ENCODE results near the gene FBRS.

FBRS gene

DNA sequence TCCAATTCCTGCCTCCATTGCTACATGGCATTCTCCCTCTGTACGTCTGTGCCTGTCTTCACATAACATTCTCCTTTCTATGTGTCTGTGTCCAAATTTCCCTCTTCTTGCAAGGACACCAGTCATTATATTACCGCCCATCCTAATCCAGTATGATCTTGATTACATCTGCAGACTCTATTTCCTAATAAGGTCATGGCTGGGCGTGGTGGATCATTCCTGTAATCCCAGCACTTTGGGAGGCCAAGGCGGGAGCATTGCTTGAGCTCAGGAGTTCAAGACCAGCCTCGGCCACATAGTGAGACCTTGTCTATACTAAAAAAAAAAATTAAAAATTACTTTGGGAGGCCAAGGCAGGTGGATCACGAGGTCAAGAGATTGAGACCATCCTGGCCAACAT, 12.5 kb upstream of the FBRS start:
- no peak for DNase-seq

GRCh38 chr16:30647274-30647571, 11.0 kb upstream of the FBRS start:
- DNase-seq: no peak

DNA sequence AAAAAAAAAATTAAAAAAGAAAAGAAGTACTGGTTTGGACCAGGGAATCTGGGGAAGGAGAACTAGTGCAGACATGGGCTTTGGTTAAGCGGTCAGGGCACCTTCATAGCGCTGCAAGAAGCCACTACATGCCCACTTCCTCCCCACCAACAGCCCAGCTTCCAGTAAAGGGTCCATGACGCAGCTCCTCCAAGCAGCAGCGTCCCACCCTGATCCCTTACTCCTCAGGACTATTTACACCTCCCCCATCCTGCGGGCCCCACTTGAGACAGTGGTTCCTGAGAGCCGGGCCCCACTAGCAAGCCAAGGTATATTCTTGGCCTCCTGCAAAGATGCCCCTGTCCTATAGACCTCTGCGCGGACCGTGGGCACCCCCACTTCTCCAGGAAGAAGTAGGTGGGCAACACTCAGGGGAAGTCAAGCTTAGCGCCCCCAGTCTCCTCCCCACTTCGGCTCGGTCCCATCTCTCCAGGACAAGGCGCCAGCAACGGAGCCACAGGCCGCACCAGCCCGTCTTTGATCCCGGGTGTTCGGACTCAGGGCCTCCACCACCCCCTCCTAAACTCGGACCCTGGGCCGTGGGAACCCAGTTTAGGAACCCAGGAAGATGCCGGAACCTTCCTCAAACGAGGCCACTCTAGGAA, 8.4 kb upstream of the FBRS start:
- peak; percentile 51 for DNase-seq

DNA sequence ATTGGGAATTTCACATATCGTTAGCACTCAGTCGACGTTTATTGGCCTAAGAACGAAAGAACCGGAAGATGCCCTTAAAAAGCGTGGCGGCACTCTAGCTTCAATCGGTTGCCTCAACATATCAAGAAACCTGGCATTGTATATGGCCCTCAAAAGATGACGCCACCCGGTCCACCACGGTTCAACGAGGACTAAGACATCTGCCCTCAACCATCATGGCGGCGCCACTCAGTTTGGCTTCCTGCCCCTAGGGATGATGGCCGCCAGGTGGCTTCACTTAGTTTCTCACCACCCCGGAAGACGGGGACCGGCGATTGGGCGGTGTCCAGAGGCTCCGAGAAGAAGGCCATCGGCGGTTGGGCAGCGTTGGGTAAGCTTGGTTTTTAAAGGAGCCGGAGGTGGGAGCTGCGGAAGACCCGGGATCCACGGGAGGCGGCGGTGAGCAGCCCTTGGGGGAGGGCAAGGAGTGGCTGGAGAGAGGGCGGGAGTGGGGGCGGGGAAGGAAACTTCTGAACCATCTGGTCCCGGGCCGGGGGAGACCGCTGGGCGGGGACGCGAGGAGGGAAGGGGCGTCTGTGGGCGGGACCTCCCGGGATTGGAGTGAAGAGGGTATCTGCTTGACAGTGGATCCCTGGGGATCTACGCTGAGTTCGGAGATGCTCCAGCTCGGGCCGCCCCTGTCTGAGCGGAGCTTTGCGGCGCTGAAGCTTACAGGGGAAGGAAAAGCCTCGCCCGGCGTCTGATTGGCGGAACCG, 7.7 kb upstream of the FBRS start, which contains the start of gene PRR14:
PRR14 (plus strand) TSS at position 592 of the 755 bp plus-strand sequence. CDS start 686 bp downstream, outside the sequence.
- peak; percentile 99 for DNase-seq

- DNase-seq: peak; percentile 86
Measured at GRCh38 chr16:30651124-30652004, 6.9 kb upstream of the FBRS start.

DNA sequence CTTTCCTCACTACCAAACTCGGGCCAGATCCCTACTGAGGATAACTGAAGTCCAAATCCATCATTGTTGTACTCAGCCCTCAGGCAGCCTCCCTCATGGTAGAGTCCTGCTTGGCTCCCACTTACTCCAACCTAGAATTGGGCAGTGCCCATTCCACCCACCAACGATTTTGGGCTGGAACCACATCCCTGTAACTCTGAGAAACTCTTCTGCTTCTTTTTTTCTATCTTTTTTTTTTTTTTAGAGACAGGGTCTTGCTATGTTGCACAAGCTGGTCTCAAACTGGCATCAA, 6.3 kb upstream of the FBRS start:
- DNase-seq: no peak

GRCh38 chr16:30652718-30653117, 5.5 kb upstream of the FBRS start:
- no peak for DNase-seq

- no peak for DNase-seq
Measured at GRCh38 chr16:30654856-30655255, 3.4 kb upstream of the FBRS start.

- no peak for DNase-seq
Measured at GRCh38 chr16:30655815-30656347, 2.4 kb upstream of the FBRS start.

GRCh38 chr16:30656388-30656787, 1.8 kb upstream of the FBRS start:
- no peak for DNase-seq

GRCh38 chr16:30656974-30657865, 1.0 kb upstream of the FBRS start:
- no peak for DNase-seq

GRCh38 chr16:30658731-30659506, 688 bp downstream of the FBRS start:
- DNase-seq: peak; percentile 98

DNA sequence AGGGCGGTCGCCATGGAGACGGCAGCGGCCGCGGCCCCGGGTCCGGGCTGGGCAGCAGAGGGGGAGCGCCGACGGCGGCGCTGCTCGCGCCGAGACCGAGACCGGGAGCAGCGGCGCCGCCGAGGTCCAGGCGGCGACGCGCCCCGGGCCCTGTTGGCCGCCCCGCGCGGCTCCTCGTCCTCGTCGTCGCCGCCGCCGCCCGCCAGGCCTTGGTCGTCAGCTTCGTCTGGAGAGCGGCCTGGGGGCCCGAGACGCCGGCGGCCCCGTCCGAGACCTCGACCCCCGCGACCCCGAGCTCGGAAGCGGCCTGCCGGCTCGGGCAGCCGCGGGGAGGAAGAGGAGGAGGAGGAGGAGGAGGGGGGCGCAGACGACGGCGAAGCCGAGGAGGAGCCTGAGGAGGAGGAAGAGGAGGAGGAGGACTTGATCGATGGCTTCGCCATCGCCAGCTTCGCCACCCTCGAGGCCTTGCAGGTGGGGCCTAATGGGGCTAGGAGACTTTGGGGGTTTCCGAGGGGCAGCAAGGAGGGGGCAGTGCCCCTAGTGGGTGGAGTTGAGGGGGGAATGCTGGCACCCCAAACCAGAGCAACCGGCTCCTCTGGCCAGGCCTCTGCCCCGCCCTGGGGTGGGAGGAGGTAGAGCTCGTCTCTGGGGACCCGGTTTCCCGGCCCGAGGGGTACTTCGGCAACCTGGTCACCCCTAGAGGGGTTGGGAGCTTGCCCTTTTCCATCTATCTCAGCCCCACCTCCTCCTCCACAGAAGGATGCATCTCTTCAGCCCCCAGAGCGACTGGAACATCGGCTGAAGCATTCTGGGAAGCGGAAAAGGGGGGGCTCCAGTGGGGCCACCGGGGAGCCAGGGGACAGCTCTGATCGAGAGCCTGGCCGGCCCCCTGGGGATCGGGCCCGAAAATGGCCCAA, 1.5 kb downstream of the FBRS start:
- DNase-seq: peak; percentile 79

GRCh38 chr16:30660424-30661261, 2.4 kb downstream of the FBRS start:
- DNase-seq: peak; percentile 85

DNA sequence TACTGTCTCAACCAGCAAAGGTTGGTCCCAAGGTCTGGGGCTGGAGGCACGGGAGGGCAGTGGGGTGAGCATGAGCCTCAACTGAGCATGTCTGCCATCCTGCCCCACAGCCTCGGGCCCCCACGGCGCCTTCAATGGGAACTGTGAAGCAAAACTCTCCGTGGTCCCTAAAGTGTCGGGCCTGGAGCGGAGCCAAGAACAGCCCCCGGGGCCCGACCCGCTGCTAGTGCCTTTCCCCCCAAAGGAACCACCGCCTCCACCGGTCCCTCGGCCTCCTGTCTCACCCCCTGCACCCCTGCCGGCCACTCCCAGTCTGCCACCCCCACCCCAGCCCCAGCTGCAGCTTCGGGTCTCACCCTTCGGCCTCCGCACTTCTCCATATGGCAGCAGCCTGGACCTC, 4.2 kb downstream of the FBRS start:
- DNase-seq: no peak

GRCh38 chr16:30663038-30663437, 4.8 kb downstream of the FBRS start:
- no peak for DNase-seq

DNA sequence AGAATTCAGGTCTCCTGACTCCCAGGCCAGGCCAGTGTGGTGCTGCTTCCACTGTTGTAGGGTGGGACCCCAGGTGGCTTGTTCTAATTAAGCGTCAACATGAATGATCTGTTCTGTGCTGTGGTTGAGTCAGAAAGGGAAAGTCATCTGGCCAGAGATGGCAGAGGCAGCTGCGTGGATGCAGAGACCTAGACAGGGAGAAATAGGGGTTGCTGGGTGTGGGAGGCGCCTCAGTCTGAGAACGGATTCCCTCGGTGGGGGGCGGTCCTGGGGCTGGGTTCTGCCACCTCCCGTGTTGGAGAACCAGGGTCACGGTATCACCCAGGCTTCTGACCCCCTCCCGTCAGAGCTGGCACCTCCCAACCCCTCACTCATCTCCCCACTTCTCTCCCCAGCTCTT, 5.6 kb downstream of the FBRS start:
- no peak for DNase-seq

GRCh38 chr16:30664616-30665109, 6.4 kb downstream of the FBRS start:
- no peak for DNase-seq

DNA sequence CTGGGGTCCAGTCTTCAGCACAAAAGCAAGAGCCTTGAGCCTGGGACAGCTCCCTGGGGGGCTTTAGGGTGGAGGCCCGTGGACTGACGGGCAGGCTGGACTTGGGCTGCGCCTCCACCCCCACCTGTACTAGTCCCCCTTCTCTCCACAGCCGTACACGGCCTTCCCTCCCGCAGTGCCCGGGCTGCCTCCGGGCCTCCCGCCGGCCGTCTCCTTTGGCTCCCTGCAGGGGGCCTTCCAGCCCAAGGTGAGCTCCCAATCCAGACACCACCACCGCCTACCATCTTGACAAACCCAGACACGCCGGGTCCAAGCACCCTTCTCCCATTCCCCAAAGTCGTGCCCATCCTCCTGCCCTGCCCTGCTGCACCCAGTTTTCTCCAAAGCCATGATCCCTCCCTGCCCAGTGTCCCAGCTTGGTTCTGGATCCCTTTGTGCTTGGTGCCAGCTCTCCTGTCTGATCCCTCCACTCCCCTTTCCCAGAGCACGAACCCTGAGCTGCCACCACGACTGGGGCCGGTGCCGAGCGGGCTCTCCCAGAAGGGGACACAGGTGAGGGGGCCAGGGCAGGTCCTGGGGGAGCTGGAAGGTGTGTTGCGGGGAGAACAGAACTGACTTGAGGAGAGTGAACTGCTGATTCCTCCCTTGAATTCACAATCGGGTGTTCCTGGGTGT, 7.1 kb downstream of the FBRS start:
- DNase-seq: no peak
